Stomach smooth muscle (tissue), 2 donors: ENCODE results near the gene FBXO17.

Source experiments
- H3K27ac ChIP-seq: one replicate; pipeline ENCODE4 v1.7.0; 2013; ENCODE audit warnings: mild to moderate bottlenecking, low read length, inconsistent platforms
- H3K27me3 ChIP-seq, 2 donors: one replicate each; pipeline ENCODE4 v1.7.0; 2013; ENCODE audit warnings: low read length in 2 of 2; ENCODE audit not compliant: insufficient read depth in 2 of 2, control insufficient read depth in 1 of 2
- H3K36me3 ChIP-seq, 2 donors: one replicate each; pipeline ENCODE4 v1.7.0; 2013; ENCODE audit warnings: low read length in 2 of 2; ENCODE audit not compliant: control insufficient read depth in 2 of 2, insufficient read depth in 2 of 2
- H3K4me1 ChIP-seq: one replicate; pipeline ENCODE4 v1.7.0; 2013; ENCODE audit warnings: low read length; ENCODE audit not compliant: control insufficient read depth, insufficient read depth
- H3K4me3 ChIP-seq, 2 donors: one replicate each; pipeline ENCODE4 v1.7.0; 2013; ENCODE audit warnings: low read length in 2 of 2
- H3K9ac ChIP-seq, 2 donors: one replicate each; pipeline ENCODE4 v1.7.0; 2013; ENCODE audit warnings: low read length in 2 of 2, mild to moderate bottlenecking in 1 of 2
- H3K9me3 ChIP-seq, 2 donors: one replicate each; pipeline ENCODE4 v1.7.0; 2013; ENCODE audit warnings: low read length in 2 of 2; ENCODE audit not compliant: control insufficient read depth in 2 of 2
- donor health status: healthy.
- donor health status: Pancreatic carcinoma.

Gene FBXO17

DNA sequence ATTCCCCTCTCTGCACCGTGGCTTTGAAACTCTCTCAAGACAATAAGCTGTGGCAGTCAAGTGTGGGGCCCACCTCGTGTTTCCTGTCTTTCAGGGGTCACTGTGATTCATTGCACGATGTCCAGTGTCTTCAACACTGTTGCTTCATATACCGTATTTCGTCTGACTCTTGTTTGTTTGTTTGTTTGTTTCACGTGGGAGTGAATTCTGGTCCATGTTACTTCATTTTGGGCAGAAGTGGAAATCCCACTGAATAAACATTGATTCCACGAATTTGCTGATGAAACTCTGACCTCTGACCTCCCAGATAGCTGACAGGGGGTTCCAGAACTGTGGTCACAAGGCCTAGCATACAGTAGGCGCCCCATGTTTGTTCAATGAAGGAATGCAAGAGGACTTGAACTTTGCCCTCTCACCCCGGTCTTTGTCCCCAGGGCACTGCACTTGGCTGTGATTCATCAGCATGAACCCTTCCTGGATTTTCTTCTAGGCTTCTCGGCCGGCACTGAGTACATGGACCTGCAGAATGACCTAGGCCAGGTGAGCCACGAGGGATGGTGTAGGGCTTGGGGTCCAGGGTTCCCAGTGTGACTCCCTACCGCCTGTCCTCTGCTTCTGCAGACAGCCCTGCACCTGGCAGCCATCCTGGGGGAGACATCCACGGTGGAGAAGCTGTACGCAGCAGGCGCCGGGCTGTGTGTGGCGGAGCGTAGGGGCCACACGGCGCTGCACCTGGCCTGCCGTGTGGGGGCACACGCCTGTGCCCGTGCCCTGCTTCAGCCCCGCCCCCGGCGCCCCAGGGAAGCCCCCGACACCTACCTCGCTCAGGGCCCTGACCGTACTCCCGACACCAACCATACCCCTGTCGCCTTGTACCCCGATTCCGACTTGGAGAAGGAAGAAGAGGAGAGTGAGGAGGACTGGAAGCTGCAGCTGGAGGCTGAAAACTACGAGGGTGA lies 70.7 kb downstream of the FBXO17 start:
- H3K27me3 ChIP-seq = no peaks in the 10 kb centered on the region
- H3K4me3 ChIP-seq = no peak overlapping the region
- H3K9ac ChIP-seq = no peak overlapping the region
- H3K27ac ChIP-seq = no peak overlapping the region
- H3K4me1 ChIP-seq = no peaks in the 10 kb centered on the region
- H3K9me3 ChIP-seq = no peaks in the 10 kb centered on the region
- peaks cover 12 to 13% of the 10 kb centered on the region in 2 donors for H3K36me3 ChIP-seq

- Histone ChIP-seq H3K27me3 (no peaks in the 10 kb centered on the region), H3K9ac (no peak overlapping the region), H3K36me3 (peaks cover 5 to 7% of the 10 kb centered on the region in 2 donors), H3K4me1 (peaks cover 21% of the 10 kb centered on the region), H3K27ac (no peak overlapping the region), H3K4me3 (no peak overlapping the region), H3K9me3 (no peaks in the 10 kb centered on the region)
These were observed 73.9 kb downstream of the FBXO17 start for GRCh38 chr19:38901683-38902082.

GRCh38 chr19:38900743-38901190 lies 74.8 kb downstream of the FBXO17 start:
- Histone ChIP-seq H3K27me3 (no peaks in the 10 kb centered on the region), H3K27ac (no peak overlapping the region), H3K36me3 (peaks cover 4 to 7% of the 10 kb centered on the region in 2 donors), H3K9me3 (no peaks in the 10 kb centered on the region), H3K9ac (peak overlapping the region in 1 of 2 donors; percentile 68), H3K4me3 (peak overlapping the region; percentile 72 to 95), H3K4me1 (peaks cover 21% of the 10 kb centered on the region)

DNA sequence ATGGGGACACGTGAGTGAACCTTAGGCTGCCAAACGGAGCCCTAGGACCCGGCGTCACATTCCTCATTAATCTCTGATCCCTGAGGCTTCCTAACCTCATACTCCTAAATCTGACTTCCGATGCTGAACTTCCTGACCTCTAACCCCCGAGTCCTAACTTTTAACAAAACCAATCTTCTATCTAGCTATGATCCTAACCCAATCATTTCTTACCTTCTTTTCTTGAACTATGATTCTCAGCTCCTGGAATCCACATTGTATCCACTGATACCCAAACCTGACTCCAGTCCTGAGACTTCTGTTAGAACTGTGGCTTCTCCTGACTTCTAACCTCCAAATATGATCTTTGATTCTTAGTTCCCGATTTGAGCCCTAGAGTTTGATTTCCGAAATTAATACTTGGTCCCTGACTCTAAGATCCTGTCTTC lies 75.3 kb downstream of the FBXO17 start:
- Histone ChIP-seq H3K9me3 (no peaks in the 10 kb centered on the region), H3K27me3 (no peaks in the 10 kb centered on the region), H3K4me3 (peak overlapping the region; percentile 72 to 95), H3K4me1 (peaks cover 21% of the 10 kb centered on the region), H3K36me3 (peaks cover 1 to 5% of the 10 kb centered on the region in 2 donors), H3K9ac (peak overlapping the region; percentile 68 to 78), H3K27ac (peak overlapping the region; percentile 84)

- Histone ChIP-seq H3K4me3 (peak within 1 kb of the TSS; percentile 72 to 95), H3K9me3 (no peaks in the 10 kb centered on the region), H3K27ac (peak within 1 kb of the TSS; percentile 84), H3K4me1 (peaks cover 21% of the 10 kb centered on the region), H3K9ac (peak within 1 kb of the TSS; percentile 69 to 90), H3K27me3 (no peaks in the 10 kb centered on the region), H3K36me3 (peaks cover 0 to 2% of the 10 kb centered on the region in 2 donors)
These were observed 75.9 kb downstream of the FBXO17 start, which contains the start of the genes NFKBIB and SIRT2 for GRCh38 chr19:38899447-38900201. Gene NFKBIB, plus strand, starts transcription at chr19:38899969. Its CDS starts 64 bp downstream, at chr19:38900033. Gene SIRT2, minus strand, starts transcription at chr19:38899618. Its CDS starts 97 bp downstream, at chr19:38899521.

- H3K27ac ChIP-seq = peak overlapping the region; percentile 73
- H3K9me3 ChIP-seq = no peaks in the 10 kb centered on the region
- no peaks in the 10 kb centered on the region for H3K27me3 ChIP-seq
- no peaks in the 10 kb centered on the region for H3K36me3 ChIP-seq
- peaks cover 21% of the 10 kb centered on the region for H3K4me1 ChIP-seq
- H3K9ac ChIP-seq = peak overlapping the region; percentile 69 to 90
- H3K4me3 ChIP-seq = peak overlapping the region; percentile 54 to 95
These were observed 76.6 kb downstream of the FBXO17 start for GRCh38 chr19:38898788-38899446.

GRCh38 chr19:38894968-38895367 lies 80.6 kb downstream of the FBXO17 start:
- no peak overlapping the region for H3K4me3 ChIP-seq
- no peaks in the 10 kb centered on the region for H3K27me3 ChIP-seq
- H3K36me3 ChIP-seq = peaks cover 10 to 17% of the 10 kb centered on the region in 2 donors
- no peak overlapping the region for H3K27ac ChIP-seq
- H3K4me1 ChIP-seq = peaks cover 21% of the 10 kb centered on the region
- no peak overlapping the region for H3K9ac ChIP-seq
- H3K9me3 ChIP-seq = no peaks in the 10 kb centered on the region

- Histone ChIP-seq H3K9me3 (no peaks in the 10 kb centered on the region), H3K36me3 (peaks cover 21 to 32% of the 10 kb centered on the region in 2 donors), H3K9ac (no peak overlapping the region), H3K27me3 (no peaks in the 10 kb centered on the region), H3K4me3 (no peak overlapping the region), H3K27ac (no peak overlapping the region), H3K4me1 (peaks cover 10% of the 10 kb centered on the region)
These were observed 82.2 kb downstream of the FBXO17 start for GRCh38 chr19:38893341-38893771.

GRCh38 chr19:38892841-38893240 lies 82.7 kb downstream of the FBXO17 start:
- peak overlapping the region in 1 of 2 donors; percentile 33 for H3K9ac ChIP-seq
- H3K27ac ChIP-seq = no peak overlapping the region
- no peaks in the 10 kb centered on the region for H3K27me3 ChIP-seq
- H3K36me3 ChIP-seq = peaks cover 26 to 33% of the 10 kb centered on the region in 2 donors
- H3K4me3 ChIP-seq = no peak overlapping the region
- peaks cover 5% of the 10 kb centered on the region for H3K4me1 ChIP-seq
- no peaks in the 10 kb centered on the region for H3K9me3 ChIP-seq

DNA sequence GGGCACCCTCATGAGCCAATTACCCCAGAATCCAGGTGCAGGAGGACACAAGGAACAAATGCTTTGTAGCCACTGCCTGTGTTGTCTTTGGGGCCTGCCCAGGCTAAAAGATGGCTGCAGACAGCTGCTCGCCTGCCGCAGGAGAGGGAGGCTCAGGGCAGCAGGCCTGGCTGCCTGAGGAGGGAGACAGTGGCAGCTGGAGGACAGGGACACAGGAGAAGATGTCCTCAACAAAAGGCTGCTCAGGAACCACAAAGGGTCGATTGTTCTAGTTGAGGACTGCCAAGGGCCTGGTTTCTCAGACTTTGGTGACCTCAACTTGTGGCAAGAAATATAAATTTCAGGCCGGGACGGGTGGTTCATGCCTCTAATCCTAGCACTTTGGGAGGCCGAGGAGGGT lies 83.8 kb downstream of the FBXO17 start:
- Histone ChIP-seq H3K9ac (peak overlapping the region in 1 of 2 donors; percentile 5), H3K27ac (no peak overlapping the region), H3K9me3 (no peaks in the 10 kb centered on the region), H3K27me3 (no peaks in the 10 kb centered on the region), H3K4me3 (no peak overlapping the region), H3K4me1 (no peaks in the 10 kb centered on the region), H3K36me3 (peaks cover 27 to 33% of the 10 kb centered on the region in 2 donors)
